KOPT-K1 (cell line): ENCODE measurements around the gene ARPIN.
"Not testable (repeated sequence)": the region's sequence is repeated elsewhere in the genome, so short reads cannot be mapped to it uniquely, and the experiment has no call there.

Source experiments
- H3K27ac ChIP-seq: fragments of 200-600 bp; sonication (generic); 2 replicates; pipeline ENCODE4 v1.5.1; 2016; ENCODE audit warnings: antibody characterized with exemption, mild to moderate bottlenecking, low read depth, low read length; ENCODE audit not compliant: poor library complexity, severe bottlenecking
- H3K36me3 ChIP-seq: fragments of 200-600 bp; sonication (generic); 2 replicates; pipeline ENCODE4 v1.5.1; 2017; ENCODE audit warnings: antibody characterized with exemption, mild to moderate bottlenecking, low read length, moderate library complexity; ENCODE audit not compliant: insufficient read depth
- H3K9me3 ChIP-seq: fragments of 200-600 bp; sonication (generic); 2 replicates; pipeline ENCODE4 v1.5.1; 2017; ENCODE audit warnings: antibody characterized with exemption, low read length, mild to moderate bottlenecking; ENCODE audit not compliant: insufficient read depth, poor library complexity, severe bottlenecking

The ARPIN gene

GRCh38 chr15:89899295-89899945 lies 13.3 kb downstream of the ARPIN start:
- Histone ChIP-seq H3K27ac (no peak overlapping the region), H3K36me3 (no peaks in the 10 kb centered on the region), H3K9me3 (no peaks in the 10 kb centered on the region)

DNA sequence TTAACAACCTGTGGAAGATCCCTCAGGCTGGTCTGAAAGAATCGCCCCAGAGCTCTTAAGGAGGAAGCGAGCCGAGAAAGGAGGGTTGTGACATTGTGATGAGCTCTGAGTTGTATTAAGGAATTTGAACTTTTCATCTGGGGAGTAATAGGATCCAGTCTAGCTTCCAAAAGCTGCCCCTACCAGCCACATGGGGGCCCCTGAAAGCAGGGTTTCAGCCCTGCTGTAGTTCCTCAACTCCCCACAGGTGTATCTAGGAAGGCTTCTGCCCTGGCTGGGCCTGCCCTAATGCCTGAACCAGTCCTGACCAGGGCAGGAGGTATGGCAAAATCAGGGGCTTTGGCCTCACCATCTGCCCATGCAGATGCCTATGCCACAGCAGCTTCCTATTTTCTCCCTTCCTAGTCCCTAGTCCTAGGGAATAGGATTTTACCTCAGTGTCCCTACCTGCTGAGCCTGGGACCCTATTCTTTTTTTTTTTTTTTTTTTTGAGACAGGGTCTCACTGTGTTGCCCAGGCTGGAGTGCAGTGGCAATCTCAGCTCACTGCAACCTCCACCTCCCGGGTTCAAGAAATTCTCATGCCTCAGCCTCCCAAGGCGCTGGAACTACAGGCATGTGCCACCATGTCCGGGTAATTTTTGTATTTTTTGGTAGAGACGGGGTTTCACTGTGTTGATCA lies 14.0 kb downstream of the ARPIN start:
- H3K36me3 ChIP-seq, result no peaks in the 10 kb centered on the region
- no peaks in the 10 kb centered on the region for H3K9me3 ChIP-seq
- no peak overlapping the region for H3K27ac ChIP-seq

- Histone ChIP-seq H3K9me3 (no peaks in the 10 kb centered on the region), H3K27ac (no peak overlapping the region), H3K36me3 (no peaks in the 10 kb centered on the region)
Measured at GRCh38 chr15:89898146-89898545, 14.6 kb downstream of the ARPIN start.

DNA sequence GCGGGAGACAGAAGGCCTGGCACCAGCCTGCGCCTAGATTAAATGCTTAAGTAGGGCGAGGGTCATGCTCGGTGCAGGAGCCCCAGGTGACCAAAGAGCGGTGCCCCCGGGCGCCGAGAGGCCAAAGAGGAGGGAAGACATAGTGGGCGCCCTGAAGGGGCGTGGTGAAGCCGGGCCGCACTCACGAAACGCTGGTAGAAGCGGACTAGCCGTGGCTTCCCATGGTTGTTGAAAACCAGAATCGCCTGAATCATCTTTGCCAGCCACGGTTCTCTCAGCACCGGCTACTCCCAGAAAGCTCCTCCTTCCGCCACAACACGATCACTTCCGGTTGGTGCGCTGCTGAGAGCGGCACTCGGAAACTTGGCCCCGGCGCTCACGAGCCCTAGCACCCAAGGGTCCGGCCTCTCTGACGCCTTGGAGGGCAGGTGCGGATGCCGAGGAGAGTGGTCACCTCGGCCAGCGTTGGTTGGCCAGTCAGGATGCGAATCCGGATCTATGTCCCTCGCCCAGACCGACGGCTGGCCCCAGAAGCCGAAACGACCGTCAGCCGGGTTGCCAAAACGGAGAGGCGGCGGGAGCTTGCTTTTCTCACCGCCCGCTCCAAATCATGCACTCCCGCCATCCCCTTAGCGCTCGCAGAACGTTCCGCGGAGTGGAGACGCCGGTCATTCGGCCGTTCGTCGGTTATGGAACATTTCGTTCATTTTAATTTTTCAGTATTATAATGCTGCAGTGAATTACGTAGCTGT lies 18.9 kb downstream of the ARPIN start, which contains the start of gene AP3S2:
AP3S2 (minus strand) TSS at position 299 of the 752 bp plus-strand sequence; CDS start at position 254, 45 bp downstream.
- no peaks in the 10 kb centered on the region for H3K9me3 ChIP-seq
- H3K27ac ChIP-seq, result peak within 1 kb of the TSS; percentile 77

DNA sequence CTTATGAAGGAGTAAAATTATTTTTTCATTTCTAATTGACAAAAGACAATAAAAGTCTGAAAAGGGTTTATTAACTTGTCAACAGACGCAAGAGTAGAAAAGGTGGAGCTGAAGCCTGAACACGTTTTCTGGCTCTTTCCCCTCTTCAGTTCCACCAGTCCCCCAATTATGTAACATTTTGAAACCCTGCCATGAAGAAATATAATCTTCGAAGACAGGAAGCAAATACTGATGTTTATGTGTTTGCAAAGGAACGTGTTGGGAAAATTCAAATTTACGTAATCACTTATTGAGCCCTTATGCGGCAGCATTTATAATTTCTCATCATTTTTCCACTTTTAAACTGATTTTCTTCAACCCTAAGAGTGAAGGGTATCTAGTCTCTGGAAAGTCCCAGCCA lies 19.7 kb downstream of the ARPIN start:
- Histone ChIP-seq H3K9me3 (no peaks in the 10 kb centered on the region), H3K27ac (peak overlapping the region; percentile 77), H3K36me3 (peaks cover 13% of the 10 kb centered on the region)

More for the DNA sequence above, 18.9 kb downstream of the ARPIN start, which contains the start of gene AP3S2:
- H3K36me3 ChIP-seq, result peaks cover 5% of the 10 kb centered on the region

- peaks cover 49% of the 10 kb centered on the region for H3K36me3 ChIP-seq
- H3K9me3 ChIP-seq, result no peaks in the 10 kb centered on the region
- H3K27ac ChIP-seq, result no peak overlapping the region
Measured at GRCh38 chr15:89888214-89888804, 24.4 kb downstream of the ARPIN start.

- H3K36me3 ChIP-seq, result peaks cover 62% of the 10 kb centered on the region
- H3K27ac ChIP-seq, result no peak overlapping the region
- no peaks in the 10 kb centered on the region for H3K9me3 ChIP-seq
Measured at GRCh38 chr15:89885611-89886010, 27.1 kb downstream of the ARPIN start.

DNA sequence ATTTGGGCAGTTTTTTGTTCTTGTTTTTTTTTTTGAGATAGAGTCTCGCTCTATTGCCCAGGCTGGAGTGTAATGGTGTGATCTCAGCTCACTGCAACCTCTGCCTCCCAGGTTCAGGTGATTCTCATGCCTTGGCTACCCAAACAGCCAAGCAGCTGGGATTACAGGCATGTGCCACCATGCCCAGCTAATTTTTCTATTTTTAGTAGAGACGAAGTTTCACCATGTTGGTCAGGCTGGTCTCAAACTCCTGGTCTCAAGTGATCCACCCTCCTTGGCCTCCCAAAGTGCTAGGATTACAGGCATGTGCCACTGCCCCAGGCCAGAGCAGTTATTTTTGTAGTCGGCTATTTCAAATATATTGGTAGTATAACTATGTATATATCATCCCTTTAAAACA lies 27.6 kb downstream of the ARPIN start:
- not testable (repeated sequence) for H3K9me3 ChIP-seq, H3K27ac ChIP-seq
- peaks cover 62% of the 10 kb centered on the region for H3K36me3 ChIP-seq

DNA sequence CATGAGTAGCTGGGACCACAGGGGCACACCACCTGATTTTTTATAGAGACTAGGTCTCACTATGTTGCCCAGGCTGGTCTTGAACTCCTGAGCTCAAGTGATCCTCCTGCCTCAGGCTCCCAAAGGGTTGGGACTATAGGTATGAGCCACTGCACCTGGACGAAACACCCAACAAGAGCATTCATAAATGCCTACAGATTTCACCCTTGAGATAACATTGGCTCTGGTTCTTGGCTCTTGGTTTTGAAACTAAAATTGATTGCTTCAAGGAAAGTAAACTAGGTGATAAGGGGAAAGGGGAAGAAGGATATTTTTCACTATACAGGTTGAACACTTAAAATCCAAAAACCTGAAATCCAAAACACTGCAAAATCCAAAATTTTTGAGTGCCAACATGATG lies 29.2 kb downstream of the ARPIN start:
- H3K9me3 ChIP-seq, result no peaks in the 10 kb centered on the region
- peaks cover 61% of the 10 kb centered on the region for H3K36me3 ChIP-seq
- no peak overlapping the region for H3K27ac ChIP-seq

DNA sequence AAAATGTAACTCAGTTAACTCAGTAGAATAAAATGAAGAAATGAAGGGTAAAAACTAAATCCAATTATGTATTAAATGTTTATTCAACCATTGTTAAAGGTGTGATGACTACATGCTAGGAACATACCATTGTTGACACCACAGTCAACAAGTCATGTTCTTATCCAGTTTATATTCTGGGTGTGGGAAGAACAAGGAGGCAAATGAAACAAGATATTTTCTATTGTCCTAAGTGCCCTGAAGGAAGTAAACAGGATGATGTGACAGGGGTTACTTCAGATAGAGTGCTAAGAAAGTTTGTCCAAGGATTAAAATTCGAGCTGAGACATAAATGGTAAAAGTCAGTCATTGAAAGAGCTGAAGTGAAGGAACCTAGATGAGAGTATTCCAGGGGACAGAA lies 32.0 kb downstream of the ARPIN start:
- Histone ChIP-seq H3K36me3 (peaks cover 65% of the 10 kb centered on the region), H3K9me3 (no peaks in the 10 kb centered on the region), H3K27ac (no peak overlapping the region)

- Histone ChIP-seq H3K36me3 (peaks cover 45% of the 10 kb centered on the region), H3K27ac (no peak overlapping the region), H3K9me3 (no peaks in the 10 kb centered on the region)
Measured at GRCh38 chr15:89878323-89878722, 34.4 kb downstream of the ARPIN start.

DNA sequence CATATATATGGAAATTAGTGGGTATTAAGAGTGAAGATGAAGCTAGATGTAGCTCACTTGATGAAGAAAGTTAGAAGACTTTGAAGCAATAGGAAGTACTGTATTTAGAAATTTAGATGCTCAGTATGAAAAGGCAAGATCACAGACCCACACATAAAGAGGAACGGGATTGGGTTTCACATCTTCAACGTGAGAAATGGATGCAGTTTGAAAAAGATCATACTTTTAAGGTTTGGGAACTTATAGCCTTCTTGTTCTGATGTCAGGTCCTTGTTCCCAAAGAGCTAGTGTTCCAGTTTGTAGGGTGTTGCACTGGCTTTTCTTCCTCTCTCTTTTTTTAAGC lies 35.7 kb downstream of the ARPIN start:
- Histone ChIP-seq H3K27ac (no peak overlapping the region), H3K9me3 (no peaks in the 10 kb centered on the region), H3K36me3 (peaks cover 42% of the 10 kb centered on the region)

- Histone ChIP-seq H3K9me3 (no peaks in the 10 kb centered on the region), H3K27ac (no peak overlapping the region), H3K36me3 (peaks cover 43% of the 10 kb centered on the region)
Measured at GRCh38 chr15:89876396-89877082, 36.2 kb downstream of the ARPIN start.

DNA sequence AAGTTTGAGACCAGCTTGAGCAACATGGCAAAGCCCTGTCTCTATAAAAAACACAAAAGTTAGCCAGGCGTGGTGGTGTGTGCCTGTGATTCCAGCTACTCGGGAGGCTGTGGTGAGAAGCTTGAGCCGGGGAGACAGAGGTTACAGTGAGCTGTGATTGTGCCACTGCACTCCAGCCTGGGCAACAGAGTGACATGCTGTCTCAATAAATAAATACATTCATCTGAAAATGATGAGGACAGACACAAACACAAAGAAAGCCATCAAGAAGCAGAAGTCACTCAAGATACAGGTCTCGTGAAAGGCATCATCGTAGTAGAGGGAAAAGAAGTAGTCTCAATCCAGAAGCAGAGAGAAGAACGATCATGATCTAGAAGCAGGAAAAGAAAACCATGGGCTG lies 37.0 kb downstream of the ARPIN start:
- Histone ChIP-seq H3K36me3 (peaks cover 46% of the 10 kb centered on the region), H3K27ac (no peak overlapping the region), H3K9me3 (no peaks in the 10 kb centered on the region)
